ENCODE data around the gene SLC6A2.

- TF ChIP-seq CTCF (IDR thresholded peaks at IDR 0.05), result no peak
- no peak for TF ChIP-seq POLR2A (IDR thresholded peaks at IDR 0.05)
These were observed 82.2 kb downstream of the SLC6A2 start for GRCh38 chr16:55737966-55738365.

Measured in right lobe of liver (tissue), 4 donors.